Prostate gland (tissue), 2 donors: ENCODE measurements around the gene FOXC1.

ENCODE experiments used
- POLR2A ChIP-seq: fragments of 450-650 bp; IDR thresholded peaks from one replicate; pipeline ENCODE4 v1.6.1; 2016; ENCODE audit warnings: antibody characterized with exemption, mild to moderate bottlenecking
- TF ChIP-seq, protein P1 (sequence below), 4 experiments: fragments of 200-600 bp in 2 of 4; fragments of 450-650 bp in 2 of 4; sonication (generic) in 2 of 4; IDR thresholded peaks; 1 replicate in 3 of 4; 2 replicates in 1 of 4; pipeline ENCODE4 v1.5.1; 2016 to 2019; ENCODE audit warnings: antibody characterized with exemption in 4 of 4, mild to moderate bottlenecking in 2 of 4, moderate library complexity in 2 of 4

DNA sequence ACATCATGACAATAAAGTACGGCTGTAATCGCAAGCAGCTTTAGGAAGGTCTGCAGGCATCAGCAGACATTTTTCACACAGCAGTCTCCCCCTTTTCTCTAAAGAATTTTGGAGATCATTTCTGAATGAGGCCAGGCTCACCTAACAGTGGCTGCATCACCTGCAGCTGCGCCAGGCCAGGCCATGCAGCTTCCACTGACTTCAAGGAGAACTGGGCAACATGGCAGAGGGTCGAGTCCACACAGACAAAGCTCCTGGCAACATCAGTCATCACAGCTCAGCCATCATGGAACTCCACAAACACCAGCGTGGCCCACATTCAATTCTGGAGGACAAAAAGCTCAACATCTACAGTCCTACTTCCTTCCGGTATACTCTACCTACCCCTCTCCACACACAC is 17.8 kb upstream of the FOXC1 start:
- TF ChIP-seq, protein P1, sequence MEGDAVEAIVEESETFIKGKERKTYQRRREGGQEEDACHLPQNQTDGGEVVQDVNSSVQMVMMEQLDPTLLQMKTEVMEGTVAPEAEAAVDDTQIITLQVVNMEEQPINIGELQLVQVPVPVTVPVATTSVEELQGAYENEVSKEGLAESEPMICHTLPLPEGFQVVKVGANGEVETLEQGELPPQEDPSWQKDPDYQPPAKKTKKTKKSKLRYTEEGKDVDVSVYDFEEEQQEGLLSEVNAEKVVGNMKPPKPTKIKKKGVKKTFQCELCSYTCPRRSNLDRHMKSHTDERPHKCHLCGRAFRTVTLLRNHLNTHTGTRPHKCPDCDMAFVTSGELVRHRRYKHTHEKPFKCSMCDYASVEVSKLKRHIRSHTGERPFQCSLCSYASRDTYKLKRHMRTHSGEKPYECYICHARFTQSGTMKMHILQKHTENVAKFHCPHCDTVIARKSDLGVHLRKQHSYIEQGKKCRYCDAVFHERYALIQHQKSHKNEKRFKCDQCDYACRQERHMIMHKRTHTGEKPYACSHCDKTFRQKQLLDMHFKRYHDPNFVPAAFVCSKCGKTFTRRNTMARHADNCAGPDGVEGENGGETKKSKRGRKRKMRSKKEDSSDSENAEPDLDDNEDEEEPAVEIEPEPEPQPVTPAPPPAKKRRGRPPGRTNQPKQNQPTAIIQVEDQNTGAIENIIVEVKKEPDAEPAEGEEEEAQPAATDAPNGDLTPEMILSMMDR (IDR thresholded peaks at IDR 0.05): no peak
- no peak for TF ChIP-seq POLR2A
